Activated naive CD4-positive, alpha-beta T cell treated with anti-CD3 and anti-CD28 coated beads, Interleukin-2, amount 10 ng/mL, durations not matched to agents 7 days and 5 days (primary cell): ENCODE data around the gene NEK5.
"Not testable (repeated sequence)": the region's sequence is repeated elsewhere in the genome, so short reads cannot be mapped to it uniquely, and the experiment has no call there.

ENCODE experiments used
- CTCF ChIA-PET: fragments of 350-600 bp; sonication (Branson Sonifier 250); formaldehyde crosslinking; loops from one replicate; lab custom pipeline; 2021; ENCODE audit warnings: antibody characterized with exemption; lab: Charles Lee
- DNase-seq: peaks from one replicate; pipeline ENCODE4 v3.0.0-alpha.2; 2020
- H3K27ac Mint-ChIP-seq: one replicate; pipeline ENCODE4 v1.8.0; 2021; ENCODE audit warnings: mild to moderate bottlenecking, moderate library complexity, mixed read lengths
- H3K27me3 Mint-ChIP-seq: one replicate; pipeline ENCODE4 v1.8.0; 2021; ENCODE audit warnings: mild to moderate bottlenecking, mixed read lengths
- H3K36me3 Mint-ChIP-seq: one replicate; pipeline ENCODE4 v1.8.0; 2021; ENCODE audit warnings: mixed read lengths
- H3K4me1 Mint-ChIP-seq: one replicate; pipeline ENCODE4 v1.8.0; 2021; ENCODE audit warnings: mixed read lengths
- H3K4me3 Mint-ChIP-seq: one replicate; pipeline ENCODE4 v1.8.0; 2021; ENCODE audit warnings: mild to moderate bottlenecking, moderate library complexity, mixed read lengths
- H3K9me3 Mint-ChIP-seq: one replicate; pipeline ENCODE4 v1.8.0; 2021; ENCODE audit warnings: mixed read lengths

NEK5 gene

GRCh38 chr13:52070929-52071523 lies 57.8 kb downstream of the NEK5 start:
- H3K27ac Mint-ChIP-seq = no peak overlapping the region
- H3K9me3 Mint-ChIP-seq = peaks cover 19% of the 10 kb centered on the region
- H3K4me1 Mint-ChIP-seq = peaks cover 13% of the 10 kb centered on the region
- H3K4me3 Mint-ChIP-seq = no peak overlapping the region
- peaks cover 3% of the 10 kb centered on the region for H3K36me3 Mint-ChIP-seq
- H3K27me3 Mint-ChIP-seq = peaks cover 23% of the 10 kb centered on the region
- DNase-seq = peak; percentile 58
- CTCF ChIA-PET = interaction anchor here (0.9 to 1.6 kb wide), 7 partner anchors 12 to 379 kb away, joined by 3 to 8 read pairs (median 4); partner anchors contain the start of gene VPS36

- peaks cover 13% of the 10 kb centered on the region for H3K4me1 Mint-ChIP-seq
- peaks cover 6% of the 10 kb centered on the region for H3K27me3 Mint-ChIP-seq
- H3K27ac Mint-ChIP-seq = no peak overlapping the region
- H3K36me3 Mint-ChIP-seq = peaks cover 3% of the 10 kb centered on the region
- peaks cover 29% of the 10 kb centered on the region for H3K9me3 Mint-ChIP-seq
- CTCF ChIA-PET = no interaction called here
- no peak for DNase-seq
- no peak overlapping the region for H3K4me3 Mint-ChIP-seq
These were observed 61.6 kb downstream of the NEK5 start for GRCh38 chr13:52067237-52067636.

- DNase-seq = no peak
These were observed 67.3 kb downstream of the NEK5 start for GRCh38 chr13:52061587-52061986.

GRCh38 chr13:52061064-52061463 lies 67.8 kb downstream of the NEK5 start:
- H3K36me3 Mint-ChIP-seq, DNase-seq, H3K4me1 Mint-ChIP-seq, H3K27ac Mint-ChIP-seq, CTCF ChIA-PET, H3K27me3 Mint-ChIP-seq, H3K4me3 Mint-ChIP-seq: not testable (repeated sequence)
- H3K9me3 Mint-ChIP-seq = peaks cover 13% of the 10 kb centered on the region

More at GRCh38 chr13:52061587-52061986, 67.3 kb downstream of the NEK5 start:
- Mint-ChIP-seq H3K4me1 (no peaks in the 10 kb centered on the region), H3K36me3 (no peaks in the 10 kb centered on the region), H3K4me3 (no peak overlapping the region), H3K27ac (no peak overlapping the region), H3K9me3 (peaks cover 14% of the 10 kb centered on the region), H3K27me3 (no peaks in the 10 kb centered on the region)
- CTCF ChIA-PET = no interaction called here

GRCh38 chr13:52053460-52053859 lies 75.4 kb downstream of the NEK5 start:
- no peaks in the 10 kb centered on the region for H3K36me3 Mint-ChIP-seq
- H3K27me3 Mint-ChIP-seq = no peaks in the 10 kb centered on the region
- no peaks in the 10 kb centered on the region for H3K9me3 Mint-ChIP-seq
- CTCF ChIA-PET = no interaction called here
- H3K4me3 Mint-ChIP-seq = no peak overlapping the region
- H3K27ac Mint-ChIP-seq = no peak overlapping the region
- no peaks in the 10 kb centered on the region for H3K4me1 Mint-ChIP-seq
- DNase-seq = no peak

- Mint-ChIP-seq H3K4me3 (no peak overlapping the region), H3K36me3 (no peaks in the 10 kb centered on the region)
These were observed 77.5 kb downstream of the NEK5 start for GRCh38 chr13:52051400-52051799.

GRCh38 chr13:52048516-52048915 lies 80.4 kb downstream of the NEK5 start:
- Mint-ChIP-seq H3K4me3 (no peak overlapping the region), H3K36me3 (no peaks in the 10 kb centered on the region), H3K27ac (no peak overlapping the region), H3K27me3 (no peaks in the 10 kb centered on the region), H3K4me1 (no peaks in the 10 kb centered on the region), H3K9me3 (peaks cover 2% of the 10 kb centered on the region)
- CTCF ChIA-PET = no interaction called here
- DNase-seq = no peak

More at GRCh38 chr13:52051400-52051799, 77.5 kb downstream of the NEK5 start:
- Mint-ChIP-seq H3K4me1 (no peaks in the 10 kb centered on the region), H3K27ac (no peak overlapping the region), H3K27me3 (no peaks in the 10 kb centered on the region), H3K9me3 (no peaks in the 10 kb centered on the region)
- CTCF ChIA-PET = interaction anchor here (0.6 kb wide), 1 partner anchor 155 kb away, joined by 3 read pairs; no protein-coding TSS in a partner anchor
- DNase-seq = no peak

- no peaks in the 10 kb centered on the region for H3K27me3 Mint-ChIP-seq
- peaks cover 2% of the 10 kb centered on the region for H3K9me3 Mint-ChIP-seq
- no peaks in the 10 kb centered on the region for H3K4me1 Mint-ChIP-seq
- H3K4me3 Mint-ChIP-seq = no peak overlapping the region
- H3K27ac Mint-ChIP-seq = no peak overlapping the region
- CTCF ChIA-PET = no interaction called here
- H3K36me3 Mint-ChIP-seq = no peaks in the 10 kb centered on the region
- no peak for DNase-seq
These were observed 81.4 kb downstream of the NEK5 start for GRCh38 chr13:52047463-52047862.

GRCh38 chr13:52043675-52044074 lies 85.2 kb downstream of the NEK5 start:
- H3K9me3 Mint-ChIP-seq = peaks cover 5% of the 10 kb centered on the region
- no peak for DNase-seq
- H3K27me3 Mint-ChIP-seq = no peaks in the 10 kb centered on the region
- no peak overlapping the region for H3K4me3 Mint-ChIP-seq
- no peaks in the 10 kb centered on the region for H3K4me1 Mint-ChIP-seq
- no peak overlapping the region for H3K27ac Mint-ChIP-seq
- CTCF ChIA-PET = no interaction called here
- H3K36me3 Mint-ChIP-seq = no peaks in the 10 kb centered on the region

GRCh38 chr13:52036037-52036436 lies 92.8 kb downstream of the NEK5 start:
- H3K4me1 Mint-ChIP-seq = no peaks in the 10 kb centered on the region
- H3K27ac Mint-ChIP-seq = no peak overlapping the region
- DNase-seq = no peak
- H3K9me3 Mint-ChIP-seq = peaks cover 4% of the 10 kb centered on the region
- H3K36me3 Mint-ChIP-seq = no peaks in the 10 kb centered on the region
- H3K4me3 Mint-ChIP-seq = no peak overlapping the region
- H3K27me3 Mint-ChIP-seq = no peaks in the 10 kb centered on the region
- CTCF ChIA-PET = no interaction called here

- Mint-ChIP-seq H3K9me3 (peaks cover 6% of the 10 kb centered on the region), H3K4me3 (no peak overlapping the region), H3K36me3 (peaks cover 5% of the 10 kb centered on the region), H3K27me3 (no peaks in the 10 kb centered on the region), H3K27ac (no peak overlapping the region), H3K4me1 (no peaks in the 10 kb centered on the region)
- no peak for DNase-seq
- CTCF ChIA-PET = no interaction called here
These were observed 94.2 kb downstream of the NEK5 start for GRCh38 chr13:52034616-52035226.

- H3K27me3 Mint-ChIP-seq = no peaks in the 10 kb centered on the region
- peaks cover 10% of the 10 kb centered on the region for H3K9me3 Mint-ChIP-seq
- H3K27ac Mint-ChIP-seq = no peak overlapping the region
- CTCF ChIA-PET = no interaction called here
- no peaks in the 10 kb centered on the region for H3K4me1 Mint-ChIP-seq
- peaks cover 21% of the 10 kb centered on the region for H3K36me3 Mint-ChIP-seq
- no peak overlapping the region for H3K4me3 Mint-ChIP-seq
- DNase-seq = no peak
These were observed 95.8 kb downstream of the NEK5 start for GRCh38 chr13:52033039-52033438.

GRCh38 chr13:52030401-52030800 lies 98.5 kb downstream of the NEK5 start:
- not testable (repeated sequence) for H3K27ac Mint-ChIP-seq, H3K4me1 Mint-ChIP-seq, H3K27me3 Mint-ChIP-seq, DNase-seq, H3K4me3 Mint-ChIP-seq
- CTCF ChIA-PET = interaction anchor here (0.6 kb wide), 1 partner anchor 20 kb away, joined by 4 read pairs; no protein-coding TSS in a partner anchor
- Mint-ChIP-seq H3K36me3 (peaks cover 43% of the 10 kb centered on the region), H3K9me3 (peaks cover 14% of the 10 kb centered on the region)

- Mint-ChIP-seq H3K4me3 (no peak overlapping the region), H3K27ac (no peak overlapping the region), H3K4me1 (no peaks in the 10 kb centered on the region), H3K36me3 (peaks cover 51% of the 10 kb centered on the region), H3K27me3 (no peaks in the 10 kb centered on the region), H3K9me3 (peaks cover 14% of the 10 kb centered on the region)
- CTCF ChIA-PET = no interaction called here
- DNase-seq = no peak
These were observed 99.3 kb downstream of the NEK5 start for GRCh38 chr13:52029569-52029968.

GRCh38 chr13:52027832-52028231 lies 101.0 kb downstream of the NEK5 start:
- Mint-ChIP-seq H3K9me3 (peaks cover 14% of the 10 kb centered on the region), H3K4me1 (no peaks in the 10 kb centered on the region), H3K36me3 (peaks cover 60% of the 10 kb centered on the region), H3K27me3 (no peaks in the 10 kb centered on the region), H3K4me3 (no peak overlapping the region), H3K27ac (no peak overlapping the region)
- CTCF ChIA-PET = interaction anchor here (1.2 kb wide), 1 partner anchor 99 kb away, joined by 3 read pairs; no protein-coding TSS in a partner anchor
- DNase-seq = no peak
